ENCODE data around the gene PGR.

Gene PGR

GRCh38 chr11:101129203-101129943 lies at the start of gene PGR:
Gene PGR (minus strand): TSS chr11:101129813. CDS start chr11:101129070, 743 bp downstream.
- no peak for DNase-seq

- no peak for DNase-seq
These were observed 46.8 kb upstream of the PGR start for GRCh38 chr11:101176381-101176780.

GRCh38 chr11:101169944-101170343 lies 40.3 kb upstream of the PGR start:
- DNase-seq = no peak

GRCh38 chr11:101166038-101166437 lies 36.4 kb upstream of the PGR start:
- DNase-seq = no peak

- DNase-seq = no peak
These were observed 28.5 kb upstream of the PGR start for GRCh38 chr11:101158119-101158518.

GRCh38 chr11:101138245-101138930 lies 8.8 kb upstream of the PGR start:
- DNase-seq = no peak

GRCh38 chr11:101133190-101133589 lies 3.6 kb upstream of the PGR start:
- no peak for DNase-seq

- no peak for DNase-seq
These were observed 926 bp downstream of the PGR start for GRCh38 chr11:101128571-101129202.

GRCh38 chr11:101127699-101128570 lies 1.7 kb downstream of the PGR start:
- DNase-seq = no peak

- no peak for DNase-seq
These were observed 2.4 kb downstream of the PGR start for GRCh38 chr11:101127197-101127698.

GRCh38 chr11:101126551-101127196 lies 2.9 kb downstream of the PGR start:
- DNase-seq = no peak

- DNase-seq = no peak
These were observed 13.9 kb downstream of the PGR start for GRCh38 chr11:101115671-101116160.

GRCh38 chr11:101113540-101113939 lies 16.1 kb downstream of the PGR start:
- no peak for DNase-seq

GRCh38 chr11:101104716-101105115 lies 24.9 kb downstream of the PGR start:
- no peak for DNase-seq

GRCh38 chr11:101103433-101103832 lies 26.2 kb downstream of the PGR start:
- DNase-seq = no peak

- no peak for DNase-seq
These were observed 29.0 kb downstream of the PGR start for GRCh38 chr11:101100601-101101000.

GRCh38 chr11:101096036-101096704 lies 33.4 kb downstream of the PGR start:
- DNase-seq = no peak

GRCh38 chr11:101091781-101092180 lies 37.8 kb downstream of the PGR start:
- no peak for DNase-seq

GRCh38 chr11:101090679-101091270 lies 38.8 kb downstream of the PGR start:
- DNase-seq = no peak

- no peak for DNase-seq
These were observed 46.3 kb downstream of the PGR start for GRCh38 chr11:101083335-101083734.

- DNase-seq = no peak
These were observed 46.8 kb downstream of the PGR start for GRCh38 chr11:101082813-101083212.
